Activated naive CD4-positive, alpha-beta T cell treated with anti-CD3 and anti-CD28 coated beads, Interleukin-2, amount 10 ng/mL, durations not matched to agents 7 days and 5 days (primary cell): Measurements from ENCODE around the gene ZBTB40.

Experiments used
- CTCF ChIA-PET: fragments of 350-600 bp; sonication (Branson Sonifier 250); formaldehyde crosslinking; loops from one replicate; lab custom pipeline; 2021; ENCODE audit warnings: antibody characterized with exemption; lab: Charles Lee
- DNase-seq: peaks from one replicate; pipeline ENCODE4 v3.0.0-alpha.2; 2020
- H3K27ac Mint-ChIP-seq: one replicate; pipeline ENCODE4 v1.8.0; 2021; ENCODE audit warnings: mild to moderate bottlenecking, moderate library complexity, mixed read lengths
- H3K27me3 Mint-ChIP-seq: one replicate; pipeline ENCODE4 v1.8.0; 2021; ENCODE audit warnings: mild to moderate bottlenecking, mixed read lengths
- H3K36me3 Mint-ChIP-seq: one replicate; pipeline ENCODE4 v1.8.0; 2021; ENCODE audit warnings: mixed read lengths
- H3K4me1 Mint-ChIP-seq: one replicate; pipeline ENCODE4 v1.8.0; 2021; ENCODE audit warnings: mixed read lengths
- H3K4me3 Mint-ChIP-seq: one replicate; pipeline ENCODE4 v1.8.0; 2021; ENCODE audit warnings: mild to moderate bottlenecking, moderate library complexity, mixed read lengths
- H3K9me3 Mint-ChIP-seq: one replicate; pipeline ENCODE4 v1.8.0; 2021; ENCODE audit warnings: mixed read lengths

The ZBTB40 gene

GRCh38 chr1:22516906-22517571 lies 65.4 kb downstream of the ZBTB40 start:
- Mint-ChIP-seq H3K36me3 (peaks cover 31% of the 10 kb centered on the region), H3K27me3 (no peaks in the 10 kb centered on the region), H3K27ac (no peak overlapping the region), H3K4me1 (no peaks in the 10 kb centered on the region), H3K9me3 (no peaks in the 10 kb centered on the region), H3K4me3 (no peak overlapping the region)
- CTCF ChIA-PET, result no interaction called here
- DNase-seq, result no peak

GRCh38 chr1:22517956-22518355 lies 66.3 kb downstream of the ZBTB40 start:
- Mint-ChIP-seq H3K27ac (no peak overlapping the region), H3K4me1 (no peaks in the 10 kb centered on the region), H3K27me3 (no peaks in the 10 kb centered on the region), H3K9me3 (no peaks in the 10 kb centered on the region), H3K4me3 (no peak overlapping the region), H3K36me3 (peaks cover 34% of the 10 kb centered on the region)
- DNase-seq, result no peak
- CTCF ChIA-PET, result no interaction called here

GRCh38 chr1:22518379-22518778 lies 66.7 kb downstream of the ZBTB40 start:
- H3K4me3 Mint-ChIP-seq, result no peak overlapping the region
- H3K4me1 Mint-ChIP-seq, result no peaks in the 10 kb centered on the region
- H3K9me3 Mint-ChIP-seq, result no peaks in the 10 kb centered on the region
- H3K27me3 Mint-ChIP-seq, result no peaks in the 10 kb centered on the region
- peaks cover 34% of the 10 kb centered on the region for H3K36me3 Mint-ChIP-seq
- CTCF ChIA-PET, result no interaction called here
- DNase-seq, result no peak
- H3K27ac Mint-ChIP-seq, result no peak overlapping the region

GRCh38 chr1:22520871-22521270 lies 69.2 kb downstream of the ZBTB40 start:
- Mint-ChIP-seq H3K36me3 (peaks cover 36% of the 10 kb centered on the region), H3K4me1 (no peaks in the 10 kb centered on the region), H3K9me3 (no peaks in the 10 kb centered on the region), H3K27ac (no peak overlapping the region), H3K4me3 (no peak overlapping the region), H3K27me3 (no peaks in the 10 kb centered on the region)
- DNase-seq, result no peak
- CTCF ChIA-PET, result no interaction called here

GRCh38 chr1:22521692-22522091 lies 70.0 kb downstream of the ZBTB40 start:
- no peaks in the 10 kb centered on the region for H3K27me3 Mint-ChIP-seq
- peaks cover 35% of the 10 kb centered on the region for H3K36me3 Mint-ChIP-seq
- H3K9me3 Mint-ChIP-seq, result no peaks in the 10 kb centered on the region
- no peak for DNase-seq
- no peak overlapping the region for H3K4me3 Mint-ChIP-seq
- CTCF ChIA-PET, result no interaction called here
- H3K27ac Mint-ChIP-seq, result no peak overlapping the region
- H3K4me1 Mint-ChIP-seq, result no peaks in the 10 kb centered on the region

- CTCF ChIA-PET, result no interaction called here
- no peaks in the 10 kb centered on the region for H3K27me3 Mint-ChIP-seq
- H3K27ac Mint-ChIP-seq, result no peak overlapping the region
- H3K4me1 Mint-ChIP-seq, result no peaks in the 10 kb centered on the region
- no peak for DNase-seq
- H3K36me3 Mint-ChIP-seq, result peaks cover 35% of the 10 kb centered on the region
- no peaks in the 10 kb centered on the region for H3K9me3 Mint-ChIP-seq
- no peak overlapping the region for H3K4me3 Mint-ChIP-seq
Observed at GRCh38 chr1:22522221-22522743, 70.6 kb downstream of the ZBTB40 start.

- CTCF ChIA-PET, result no interaction called here
- H3K9me3 Mint-ChIP-seq, result no peaks in the 10 kb centered on the region
- no peak for DNase-seq
- H3K27ac Mint-ChIP-seq, result no peak overlapping the region
- no peaks in the 10 kb centered on the region for H3K27me3 Mint-ChIP-seq
- no peak overlapping the region for H3K4me3 Mint-ChIP-seq
- H3K36me3 Mint-ChIP-seq, result peaks cover 24% of the 10 kb centered on the region
- no peaks in the 10 kb centered on the region for H3K4me1 Mint-ChIP-seq
Observed at GRCh38 chr1:22524481-22524880, 72.8 kb downstream of the ZBTB40 start.

GRCh38 chr1:22525211-22525610 lies 73.6 kb downstream of the ZBTB40 start:
- Mint-ChIP-seq H3K4me3 (no peak overlapping the region), H3K4me1 (no peaks in the 10 kb centered on the region), H3K27me3 (no peaks in the 10 kb centered on the region), H3K27ac (no peak overlapping the region), H3K36me3 (peaks cover 22% of the 10 kb centered on the region), H3K9me3 (no peaks in the 10 kb centered on the region)
- no peak for DNase-seq
- CTCF ChIA-PET, result no interaction called here

DNA sequence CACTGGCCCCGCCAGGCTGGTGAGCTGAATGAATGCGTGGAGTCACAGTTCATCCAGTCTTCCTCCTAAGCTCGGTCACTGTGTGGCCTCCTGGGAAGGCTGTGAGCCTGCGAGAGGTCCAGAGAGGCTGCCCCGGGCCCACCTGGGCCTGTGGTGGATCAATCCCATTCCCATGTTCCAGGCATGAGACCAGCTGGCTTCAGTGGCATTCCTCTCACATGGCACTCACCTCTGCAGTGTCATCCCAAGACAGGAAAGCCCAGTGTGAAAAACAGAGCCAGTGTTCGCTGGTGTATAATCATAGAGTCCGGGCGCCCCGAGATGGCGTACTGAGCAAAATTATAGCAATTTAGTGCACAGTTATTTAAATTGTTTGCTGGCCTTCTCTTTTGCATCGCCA lies 74.0 kb downstream of the ZBTB40 start:
- peaks cover 19% of the 10 kb centered on the region for H3K36me3 Mint-ChIP-seq
- H3K27me3 Mint-ChIP-seq, result no peaks in the 10 kb centered on the region
- DNase-seq, result peak; percentile 1
- H3K4me1 Mint-ChIP-seq, result no peaks in the 10 kb centered on the region
- CTCF ChIA-PET, result no interaction called here
- no peak overlapping the region for H3K27ac Mint-ChIP-seq
- H3K4me3 Mint-ChIP-seq, result no peak overlapping the region
- H3K9me3 Mint-ChIP-seq, result no peaks in the 10 kb centered on the region

DNA sequence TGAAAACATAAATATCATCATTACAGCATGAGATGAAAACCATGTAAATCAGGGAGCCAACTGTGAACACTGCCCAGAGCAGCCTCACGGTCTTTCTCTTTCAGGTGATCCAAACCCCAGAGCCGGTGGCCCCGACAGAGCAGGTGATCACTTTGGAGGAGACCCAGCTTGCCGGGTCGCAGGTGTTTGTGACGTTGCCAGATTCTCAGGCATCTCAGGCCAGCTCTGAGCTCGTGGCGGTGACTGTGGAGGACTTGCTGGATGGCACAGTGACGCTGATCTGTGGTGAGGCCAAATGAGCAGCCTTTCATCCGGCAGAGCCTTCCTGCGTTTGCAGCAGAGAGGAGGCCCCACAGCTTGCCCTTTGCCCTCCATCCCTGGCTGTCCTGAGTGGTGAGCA lies 74.4 kb downstream of the ZBTB40 start:
- no peaks in the 10 kb centered on the region for H3K4me1 Mint-ChIP-seq
- CTCF ChIA-PET, result no interaction called here
- H3K4me3 Mint-ChIP-seq, result no peak overlapping the region
- no peaks in the 10 kb centered on the region for H3K27me3 Mint-ChIP-seq
- no peak overlapping the region for H3K27ac Mint-ChIP-seq
- peaks cover 19% of the 10 kb centered on the region for H3K36me3 Mint-ChIP-seq
- peak; percentile 14 for DNase-seq
- no peaks in the 10 kb centered on the region for H3K9me3 Mint-ChIP-seq

- peaks cover 16% of the 10 kb centered on the region for H3K36me3 Mint-ChIP-seq
- H3K9me3 Mint-ChIP-seq, result no peaks in the 10 kb centered on the region
- H3K4me1 Mint-ChIP-seq, result no peaks in the 10 kb centered on the region
- no peaks in the 10 kb centered on the region for H3K27me3 Mint-ChIP-seq
- H3K4me3 Mint-ChIP-seq, result no peak overlapping the region
- no peak for DNase-seq
- CTCF ChIA-PET, result no interaction called here
- no peak overlapping the region for H3K27ac Mint-ChIP-seq
Observed at GRCh38 chr1:22526677-22527076, 75.0 kb downstream of the ZBTB40 start.

DNA sequence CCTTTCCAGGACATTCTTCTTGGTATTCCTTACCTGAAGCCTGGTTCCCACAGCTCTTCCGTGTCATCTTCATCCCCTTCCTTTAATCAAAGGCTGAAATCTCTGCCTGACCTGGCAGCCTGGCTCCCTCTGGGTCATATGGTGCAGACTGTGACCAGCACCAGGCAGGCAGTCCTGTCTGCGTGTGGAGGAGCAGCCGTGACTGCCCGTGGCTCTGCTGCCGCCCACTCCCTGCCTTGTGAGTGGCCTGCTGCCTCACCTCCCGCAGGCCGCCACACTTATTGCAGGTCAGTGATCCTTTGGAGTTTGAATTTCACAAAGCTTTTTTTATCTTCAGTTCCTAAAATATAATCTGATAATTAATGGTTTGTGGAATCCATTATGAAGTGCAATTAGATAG lies 75.5 kb downstream of the ZBTB40 start:
- Mint-ChIP-seq H3K9me3 (no peaks in the 10 kb centered on the region), H3K27me3 (no peaks in the 10 kb centered on the region), H3K4me3 (no peak overlapping the region), H3K27ac (no peak overlapping the region), H3K4me1 (no peaks in the 10 kb centered on the region), H3K36me3 (peaks cover 15% of the 10 kb centered on the region)
- DNase-seq, result no peak
- CTCF ChIA-PET, result no interaction called here

DNA sequence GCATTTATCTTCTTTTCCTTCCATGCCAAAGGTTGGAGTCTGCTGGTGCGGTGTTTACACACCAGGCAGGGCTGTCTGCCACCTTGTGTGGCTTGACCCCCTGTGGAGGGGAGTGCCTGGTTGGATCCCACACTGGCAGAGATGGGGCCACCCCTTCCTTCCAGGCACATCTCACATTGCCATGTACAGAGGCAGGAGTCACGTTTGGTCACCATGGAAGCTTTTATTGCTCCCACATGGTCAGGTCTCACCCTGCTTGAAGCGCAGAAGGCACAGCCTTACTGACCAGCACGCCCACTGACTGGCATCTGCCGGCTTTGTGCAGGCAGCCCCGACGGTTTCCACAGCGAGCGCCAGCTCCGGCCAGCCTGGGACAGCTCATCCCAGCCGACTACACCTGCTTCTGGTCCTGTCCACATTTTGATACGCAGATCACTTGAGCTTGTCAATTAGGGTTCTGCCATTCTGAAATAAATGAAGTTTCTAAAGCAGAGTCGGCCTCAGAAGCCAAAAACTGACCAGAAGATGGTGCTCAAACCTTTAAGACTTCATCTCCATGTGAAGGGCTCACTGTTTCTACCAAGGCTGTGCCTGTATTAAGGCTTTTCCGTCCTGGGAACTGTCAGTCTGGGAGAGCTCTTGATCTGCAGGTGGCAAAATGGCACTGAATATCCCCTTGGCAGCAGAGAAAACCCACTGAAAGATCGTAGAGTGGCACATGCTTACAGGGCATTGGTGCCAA lies 76.1 kb downstream of the ZBTB40 start:
- H3K36me3 Mint-ChIP-seq, result peaks cover 12% of the 10 kb centered on the region
- CTCF ChIA-PET, result no interaction called here
- H3K9me3 Mint-ChIP-seq, result no peaks in the 10 kb centered on the region
- H3K27me3 Mint-ChIP-seq, result no peaks in the 10 kb centered on the region
- no peak for DNase-seq
- H3K27ac Mint-ChIP-seq, result no peak overlapping the region
- H3K4me1 Mint-ChIP-seq, result no peaks in the 10 kb centered on the region
- H3K4me3 Mint-ChIP-seq, result no peak overlapping the region

DNA sequence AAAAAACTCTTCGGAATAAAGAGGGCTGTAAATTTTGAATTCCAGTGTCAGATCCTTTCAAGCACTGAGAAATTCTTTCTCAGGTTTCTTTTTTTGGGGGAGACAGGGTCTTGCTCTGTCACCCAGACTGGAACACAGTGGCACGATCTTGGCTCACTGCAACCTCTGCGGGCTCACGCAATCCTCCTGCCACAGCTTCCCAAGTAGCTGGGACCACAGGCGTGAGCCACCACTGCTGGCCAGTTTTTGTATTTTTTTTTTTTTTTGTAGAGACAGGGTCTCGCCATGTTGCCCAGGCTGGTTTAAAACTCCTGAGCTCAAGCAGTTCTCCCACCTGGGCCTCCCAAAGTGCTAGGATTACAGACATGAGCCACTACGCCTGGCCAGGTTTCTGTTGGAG lies 76.8 kb downstream of the ZBTB40 start:
- H3K27ac Mint-ChIP-seq, result no peak overlapping the region
- no peaks in the 10 kb centered on the region for H3K27me3 Mint-ChIP-seq
- H3K9me3 Mint-ChIP-seq, result no peaks in the 10 kb centered on the region
- CTCF ChIA-PET, result no interaction called here
- no peaks in the 10 kb centered on the region for H3K4me1 Mint-ChIP-seq
- DNase-seq, result peak; percentile 1
- H3K36me3 Mint-ChIP-seq, result peaks cover 11% of the 10 kb centered on the region
- no peak overlapping the region for H3K4me3 Mint-ChIP-seq
